H9 (cell line): ENCODE results near the gene ADGRE1. TPM values are rescaled to one million over a fixed set of nuclear protein-coding genes. Genes with fewer than 3 reads are reported as not detected.

Experiments
- DNase-seq: peaks from one replicate; pipeline ENCODE4 v3.0.0-alpha.2; 2017
- H2AFZ ChIP-seq: one replicate; pipeline ENCODE4 v1.6.1; 2013; ENCODE audit warnings: mild to moderate bottlenecking, low read length, control low read depth, moderate library complexity
- H2AK5ac ChIP-seq: 2 replicates; pipeline ENCODE4 v1.6.1; 2013; ENCODE audit warnings: low read length, control low read depth, mixed read lengths; ENCODE audit not compliant: insufficient read length
- H2BK120ac ChIP-seq: one replicate; pipeline ENCODE4 v1.6.1; 2013; ENCODE audit warnings: low read depth, mild to moderate bottlenecking, low read length, control low read depth, inconsistent platforms; ENCODE audit not compliant: poor library complexity, severe bottlenecking
- H2BK12ac ChIP-seq: 2 replicates; pipeline ENCODE4 v1.6.1; 2013; ENCODE audit warnings: low read length, control low read depth, mixed read lengths, low read depth; ENCODE audit not compliant: insufficient read length
- H2BK15ac ChIP-seq: 2 replicates; pipeline ENCODE4 v1.6.1; 2013; ENCODE audit warnings: low read depth, low read length, control low read depth
- H2BK20ac ChIP-seq: one replicate; pipeline ENCODE4 v1.6.1; 2013; ENCODE audit warnings: low read depth, mild to moderate bottlenecking, low read length, control low read depth, inconsistent platforms; ENCODE audit not compliant: poor library complexity, severe bottlenecking
- H2BK5ac ChIP-seq: 2 replicates; pipeline ENCODE4 v1.6.1; 2013; ENCODE audit warnings: low read length, control low read depth, mixed read lengths; ENCODE audit not compliant: insufficient read length
- H3K14ac ChIP-seq: 2 replicates; pipeline ENCODE4 v1.6.1; 2013; ENCODE audit warnings: low read length, control low read depth; ENCODE audit not compliant: insufficient read depth
- H3K18ac ChIP-seq: 2 replicates; pipeline ENCODE4 v1.6.1; 2013; ENCODE audit warnings: low read depth, mild to moderate bottlenecking, mixed read lengths, low read length, control low read depth; ENCODE audit not compliant: insufficient read length
- H3K23ac ChIP-seq: 2 replicates; pipeline ENCODE4 v1.6.1; 2013; ENCODE audit warnings: low read length, control low read depth, mixed read lengths, low read depth; ENCODE audit not compliant: insufficient read length
- H3K23me2 ChIP-seq: 2 replicates; pipeline ENCODE4 v1.6.1; 2013; ENCODE audit warnings: low read depth, mild to moderate bottlenecking, mixed read lengths, low read length, control low read depth; ENCODE audit not compliant: insufficient read length, poor library complexity, severe bottlenecking
- H3K27ac ChIP-seq: 2 replicates; pipeline ENCODE4 v1.5.1; 2013; ENCODE audit warnings: low read length, control low read depth, mixed read lengths, low read depth; ENCODE audit not compliant: insufficient read length
- H3K27me3 ChIP-seq: 2 replicates; pipeline ENCODE4 v1.6.1; 2013; ENCODE audit warnings: low read length, control low read depth, inconsistent platforms; ENCODE audit not compliant: insufficient read depth
- H3K4ac ChIP-seq: 2 replicates; pipeline ENCODE4 v1.6.1; 2013; ENCODE audit warnings: low read depth, mild to moderate bottlenecking, control low read depth, inconsistent platforms, low read length, moderate library complexity
- H3K4me1 ChIP-seq: 2 replicates; pipeline ENCODE4 v1.6.1; 2013; ENCODE audit warnings: low read length, control low read depth, inconsistent platforms; ENCODE audit not compliant: insufficient read depth
- H3K4me2 ChIP-seq: 2 replicates; pipeline ENCODE4 v1.6.1; 2013; ENCODE audit warnings: low read length, control low read depth, mixed read lengths; ENCODE audit not compliant: insufficient read length, insufficient read depth
- H3K56ac ChIP-seq: 2 replicates; pipeline ENCODE4 v1.6.1; 2013; ENCODE audit warnings: low read depth, mild to moderate bottlenecking, mixed read lengths, low read length, control low read depth; ENCODE audit not compliant: insufficient read length
- H3K79me1 ChIP-seq: 2 replicates; pipeline ENCODE4 v1.6.1; 2013; ENCODE audit warnings: low read depth, mild to moderate bottlenecking, moderate library complexity, low read length, control low read depth, inconsistent platforms; ENCODE audit not compliant: insufficient read depth, poor library complexity, severe bottlenecking
- H3K79me2 ChIP-seq: 2 replicates; pipeline ENCODE4 v1.6.1; 2013; ENCODE audit warnings: low read length, control low read depth, inconsistent platforms; ENCODE audit not compliant: insufficient read depth
- H3K9ac ChIP-seq: 2 replicates; pipeline ENCODE4 v1.6.1; 2013; ENCODE audit warnings: low read length, control low read depth, mixed read lengths; ENCODE audit not compliant: insufficient read length; ENCODE audit errors: extremely low read depth
- H3K9me3 ChIP-seq: one replicate; pipeline ENCODE4 v1.6.1; 2013; ENCODE audit warnings: low read depth, low read length, inconsistent platforms; ENCODE audit not compliant: control insufficient read depth
- H3T11ph ChIP-seq: one replicate; pipeline ENCODE4 v1.6.1; 2013; ENCODE audit warnings: mild to moderate bottlenecking, low read length, control low read depth, inconsistent platforms
- H4K20me1 ChIP-seq: one replicate; pipeline ENCODE4 v1.6.1; 2013; ENCODE audit not compliant: control insufficient read depth, insufficient read length, insufficient read depth
- H4K5ac ChIP-seq: 2 replicates; pipeline ENCODE4 v1.6.1; 2013; ENCODE audit warnings: low read depth, mild to moderate bottlenecking, mixed read lengths, low read length, control low read depth; ENCODE audit not compliant: insufficient read length
- H4K8ac ChIP-seq: replicated peaks from 2 replicates; pipeline ENCODE4 v1.6.1; 2013; ENCODE audit warnings: low read length, control low read depth, mixed read lengths, low read depth; ENCODE audit not compliant: insufficient read length
- H4K91ac ChIP-seq: 2 replicates; pipeline ENCODE4 v1.6.1; 2013; ENCODE audit warnings: low read depth, mild to moderate bottlenecking, moderate library complexity, mixed read lengths, low read length, control low read depth; ENCODE audit not compliant: insufficient read length
- H3K27ac Mint-ChIP-seq, 3 experiments: 2 replicates in 2 of 3; 3 replicates in 1 of 3; pipeline ENCODE4 v1.8.0; 2020 to 2021; ENCODE audit warnings: mixed read lengths in 3 of 3, mild to moderate bottlenecking in 1 of 3, moderate library complexity in 1 of 3
- H3K27me3 Mint-ChIP-seq: 2 replicates; pipeline ENCODE4 v1.8.0; 2021; ENCODE audit warnings: low read depth, mild to moderate bottlenecking, moderate library complexity, mixed read lengths
- H3K36me3 Mint-ChIP-seq, 3 experiments: 2 replicates in 2 of 3; 3 replicates in 1 of 3; pipeline ENCODE4 v1.8.0; 2020 to 2021; ENCODE audit warnings: low read depth in 3 of 3, mixed read lengths in 3 of 3; ENCODE audit not compliant: insufficient read depth in 1 of 3
- H3K4me1 Mint-ChIP-seq, 2 experiments: 2 replicates each; pipeline ENCODE4 v1.8.0; 2020; ENCODE audit warnings: mixed read lengths in 2 of 2
- H3K4me3 Mint-ChIP-seq, 2 experiments: 2 replicates in 1 of 2; 3 replicates in 1 of 2; pipeline ENCODE4 v1.8.0; 2020 to 2021; ENCODE audit warnings: mild to moderate bottlenecking in 2 of 2, mixed read lengths in 2 of 2, moderate library complexity in 1 of 2
- H3K9me3 Mint-ChIP-seq, 2 experiments: 2 replicates in 1 of 2; 3 replicates in 1 of 2; pipeline ENCODE4 v1.8.0; 2020; ENCODE audit warnings: mild to moderate bottlenecking in 2 of 2, mixed read lengths in 2 of 2, moderate library complexity in 1 of 2
- WGBS: extraction: QIAGEN DNeasy Blood & Tissue Kit; methylation state at CpG from one replicate; pipeline ENCODE4 v1.1.7; 2013; ENCODE audit warnings: missing lambda C conversion rate, low lambda C conversion rate, mixed read lengths; ENCODE audit not compliant: insufficient read length; ENCODE audit errors: extremely low coverage; 5-methylcytosine and 5-hydroxymethylcytosine counted together
- total RNA-seq: library from RNA; stranded (reverse); gene quantifications from 2 replicates; pipeline ENCODE4 v1.2.1, GENCODE V29; 2021
- TF ChIP-seq, protein P1 (sequence below): fragments of 200-600 bp; sonication (generic); conservative IDR thresholded peaks from 3 replicates; pipeline ENCODE4 v1.8.0; 2021; ENCODE audit warnings: antibody characterized with exemption, mild to moderate bottlenecking

The ADGRE1 gene
- total RNA-seq, 1 experiment from 2014 or later = not detected

DNA sequence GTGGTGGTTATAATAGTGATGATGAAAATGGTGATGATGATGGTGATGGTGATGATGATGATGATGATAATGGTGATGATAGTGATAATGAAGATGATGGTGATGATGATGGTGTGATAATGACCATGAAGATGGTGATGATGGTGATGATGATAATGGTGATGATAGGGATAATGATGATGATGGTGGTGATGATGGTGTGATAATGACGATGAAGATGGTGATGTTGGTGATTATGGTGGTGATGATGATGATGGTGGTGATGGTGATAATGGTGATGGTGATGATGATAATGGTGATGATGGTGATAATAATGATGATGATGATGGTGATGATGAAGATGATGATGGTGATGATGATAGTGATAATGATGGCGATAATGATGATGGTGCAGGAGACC, 1.6 kb downstream of the ADGRE1 start:
- Histone ChIP-seq H4K91ac (no peak overlapping the region), H3K27me3 (no peaks in the 10 kb centered on the region), H2AK5ac (no peak overlapping the region), H3K9me3 (peaks cover 19% of the 10 kb centered on the region), H3K4me2 (no peak overlapping the region), H3K79me1 (no peaks in the 10 kb centered on the region), H2BK20ac (no peak overlapping the region), H2BK15ac (no peak overlapping the region), H2BK120ac (no peak overlapping the region), H3K14ac (no peak overlapping the region), H4K5ac (no peak overlapping the region), H2AFZ (no peak overlapping the region), H3T11ph (no peak overlapping the region), H2BK5ac (no peak overlapping the region), H4K20me1 (no peaks in the 10 kb centered on the region), H3K4ac (no peak overlapping the region), H3K23me2 (no peaks in the 10 kb centered on the region), H3K79me2 (no peaks in the 10 kb centered on the region), H3K9ac (no peak overlapping the region), H3K56ac (no peak overlapping the region), H3K4me1 (no peaks in the 10 kb centered on the region), H2BK12ac (no peak overlapping the region), H3K27ac (no peak overlapping the region), H3K23ac (no peak overlapping the region), H4K8ac (no peak overlapping the region), H3K18ac (no peak overlapping the region)
- 100% methylated on average over 1 of the region's 2 CpGs for WGBS
- peaks cover 9% of the 10 kb centered on the region for H3K27me3 Mint-ChIP-seq
- H3K4me3 Mint-ChIP-seq = peak overlapping the region in 1 of 2 experiments; percentile 2; a peak in 1 of 5 replicates
- TF ChIP-seq, protein P1, sequence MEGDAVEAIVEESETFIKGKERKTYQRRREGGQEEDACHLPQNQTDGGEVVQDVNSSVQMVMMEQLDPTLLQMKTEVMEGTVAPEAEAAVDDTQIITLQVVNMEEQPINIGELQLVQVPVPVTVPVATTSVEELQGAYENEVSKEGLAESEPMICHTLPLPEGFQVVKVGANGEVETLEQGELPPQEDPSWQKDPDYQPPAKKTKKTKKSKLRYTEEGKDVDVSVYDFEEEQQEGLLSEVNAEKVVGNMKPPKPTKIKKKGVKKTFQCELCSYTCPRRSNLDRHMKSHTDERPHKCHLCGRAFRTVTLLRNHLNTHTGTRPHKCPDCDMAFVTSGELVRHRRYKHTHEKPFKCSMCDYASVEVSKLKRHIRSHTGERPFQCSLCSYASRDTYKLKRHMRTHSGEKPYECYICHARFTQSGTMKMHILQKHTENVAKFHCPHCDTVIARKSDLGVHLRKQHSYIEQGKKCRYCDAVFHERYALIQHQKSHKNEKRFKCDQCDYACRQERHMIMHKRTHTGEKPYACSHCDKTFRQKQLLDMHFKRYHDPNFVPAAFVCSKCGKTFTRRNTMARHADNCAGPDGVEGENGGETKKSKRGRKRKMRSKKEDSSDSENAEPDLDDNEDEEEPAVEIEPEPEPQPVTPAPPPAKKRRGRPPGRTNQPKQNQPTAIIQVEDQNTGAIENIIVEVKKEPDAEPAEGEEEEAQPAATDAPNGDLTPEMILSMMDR = no peak
- peaks cover 74 to 75% of the 10 kb centered on the region in 2 experiments for H3K9me3 Mint-ChIP-seq
- H3K4me1 Mint-ChIP-seq = no peaks in the 10 kb centered on the region
- H3K27ac Mint-ChIP-seq = no peak overlapping the region
- no peak for DNase-seq
- H3K36me3 Mint-ChIP-seq = peaks cover 5 to 16% (median 12%) of the 10 kb centered on the region in 3 experiments; a peak in 6 of 7 replicates
